ENCODE results near the gene FBXO7. TPM values are rescaled to one million over a fixed set of nuclear protein-coding genes. Genes with fewer than 3 reads are reported as not detected.

Gene FBXO7
- polyA plus RNA-seq, 1 donor: 99.4 TPM

GRCh38 chr22:32548039-32548438, 73.4 kb downstream of the FBXO7 start:
- Histone ChIP-seq H3K27me3 (ENCODE audit: control insufficient read depth, insufficient read depth, low read length) (no peaks in the 10 kb centered on the region), H3K4me1 (ENCODE audit: control insufficient read depth, insufficient read depth, low read length) (no peaks in the 10 kb centered on the region), H3K9me3 (ENCODE audit: control insufficient read depth, low read depth, low read length) (no peaks in the 10 kb centered on the region), H3K4me3 (ENCODE audit: low read length) (no peak overlapping the region), H3K36me3 (ENCODE audit: control insufficient read depth, insufficient read depth, low read length) (no peaks in the 10 kb centered on the region), H3K27ac (ENCODE audit: low read length) (no peak overlapping the region)
- no CpG with 5 or more reads among the region's 7 CpGs for WGBS (ENCODE audit: insufficient coverage, low lambda C conversion rate)
- DNase-seq: no peak

Other genes with a start within 250 kb of the FBXO7 start
- gene SLC5A4, start 219.5 kb upstream of the FBXO7 start, polyA plus RNA-seq: 2.6 TPM
- gene RFPL3, start 116.9 kb upstream of the FBXO7 start, polyA plus RNA-seq: 0.04 TPM
- 80.0 TPM for gene RTCB, start 62.6 kb upstream of the FBXO7 start, polyA plus RNA-seq
- gene BPIFC, start 10.4 kb upstream of the FBXO7 start, polyA plus RNA-seq: not detected